HepG2 (cell line): ENCODE results near the gene UCK2. TPM values are rescaled to one million over a fixed set of nuclear protein-coding genes. Genes with fewer than 3 reads are reported as not detected.

ENCODE experiments used
- ASH2L ChIP-seq: fragments of 300-600, 200-600 bp; sonication (generic); IDR thresholded peaks from 2 replicates; pipeline ENCODE4 v1.7.0; 2017; ENCODE audit warnings: low read depth, mild to moderate bottlenecking, moderate library complexity, mixed read lengths, low read length; ENCODE audit not compliant: insufficient read length
- CBX5 ChIP-seq: sonication (generic); formaldehyde crosslinking; IDR thresholded peaks from 2 replicates; pipeline ENCODE4 v1.4.0; 2020; ENCODE audit warnings: missing genetic modification reagents, borderline replicate concordance
- EP300 ChIP-seq, 3 experiments: sonication (generic) in 1 of 3; formaldehyde crosslinking in 1 of 3; IDR thresholded peaks; 2 replicates each; pipeline versions ENCODE4 v1.5.1 to v1.6.1; 2011 to 2020; ENCODE audit warnings: low read depth in 2 of 3, low read length in 2 of 3, borderline replicate concordance in 1 of 3, improper control_type of control experiment in 1 of 3, mild to moderate bottlenecking in 1 of 3, missing genetic modification reagents in 1 of 3, moderate library complexity in 1 of 3
- KLF16 ChIP-seq, 2 experiments: sonication (generic) in 1 of 2; formaldehyde crosslinking in 1 of 2; IDR thresholded peaks; 2 replicates each; pipeline versions ENCODE4 v1.6.1 to v1.8.0; 2016 to 2023; ENCODE audit warnings: missing genetic modification reagents in 2 of 2, missing compliant biosample characterization in 1 of 2
- MEIS2 ChIP-seq: sonication (generic); formaldehyde crosslinking; IDR thresholded peaks from 2 replicates; pipeline ENCODE4 v1.9.0; 2021; ENCODE audit warnings: mild to moderate bottlenecking, missing genetic modification reagents
- NCOA2 ChIP-seq: sonication (generic); formaldehyde crosslinking; IDR thresholded peaks from 2 replicates; pipeline ENCODE4 v1.8.0; 2022; ENCODE audit warnings: inconsistent platforms
- NPAS2 ChIP-seq: sonication (generic); formaldehyde crosslinking; IDR thresholded peaks from 2 replicates; pipeline ENCODE4 v1.8.0; 2022; ENCODE audit warnings: mild to moderate bottlenecking, missing genetic modification reagents, borderline replicate concordance
- PCBP2 ChIP-seq: fragments of 200-400 bp; formaldehyde crosslinking; optimal IDR thresholded peaks from 2 replicates; pipeline ENCODE3; 2018; ENCODE audit warnings: low read length, low read depth; ENCODE audit not compliant: poor library complexity, severe bottlenecking
- SOX13 ChIP-seq, 3 experiments: fragments of 450-650 bp in 1 of 3; sonication (generic) in 1 of 3; formaldehyde crosslinking in 1 of 3; IDR thresholded peaks in 2 of 3; conservative IDR thresholded peaks in 1 of 3; 2 replicates each; pipeline versions ENCODE4 v1.5.0 to v1.6.1; 2016 to 2020; ENCODE audit warnings: antibody characterized with exemption in 1 of 3, mild to moderate bottlenecking in 1 of 3, missing compliant biosample characterization in 1 of 3, missing genetic modification reagents in 1 of 3, moderate library complexity in 1 of 3
- SYNCRIP ChIP-seq: fragments of 200-400 bp; formaldehyde crosslinking; IDR thresholded peaks from 2 replicates; pipeline ENCODE4 v1.6.1; 2018; ENCODE audit warnings: mild to moderate bottlenecking, low read depth, low read length; ENCODE audit not compliant: insufficient read depth
- ZNF292 ChIP-seq: sonication (generic); formaldehyde crosslinking; IDR thresholded peaks from 2 replicates; pipeline ENCODE4 v1.8.1; 2022; ENCODE audit warnings: mild to moderate bottlenecking, low read depth, missing genetic modification reagents, borderline replicate concordance
- ZNF550 ChIP-seq: sonication (generic); formaldehyde crosslinking; IDR thresholded peaks from 2 replicates; pipeline ENCODE4 v1.4.0; 2020; ENCODE audit warnings: mild to moderate bottlenecking, missing genetic modification reagents, borderline replicate concordance
- ZNF619 ChIP-seq: sonication (generic); formaldehyde crosslinking; IDR thresholded peaks from 2 replicates; pipeline ENCODE4 v1.4.0; 2020; ENCODE audit warnings: mild to moderate bottlenecking, missing genetic modification reagents
- ZNF672 ChIP-seq: sonication (generic); formaldehyde crosslinking; IDR thresholded peaks from 2 replicates; pipeline ENCODE4 v1.8.1; 2022; ENCODE audit warnings: missing genetic modification reagents
- ZNF883 ChIP-seq: sonication (generic); formaldehyde crosslinking; IDR thresholded peaks from 2 replicates; pipeline ENCODE4 v1.5.1; 2020; ENCODE audit warnings: mild to moderate bottlenecking, missing genetic modification reagents; ENCODE audit errors: not compliant biosample characterization
- polyA plus RNA-seq, 8 experiments: library from polyadenylated mRNA; depleted of rRNA in 3 of 8; stranded (reverse) in 7 of 8; unstranded in 1 of 8; fragments of >200 nt; fragmentation: Illumina TruSeq in 4 of 8; extraction: Trizol in 4 of 8; gene quantifications; 2 replicates each; pipeline versions ENCODE4 v1.2.1 to v1.2.3, GENCODE V29; 2011 to 2016; ENCODE audit warnings: low read depth in 4 of 8, missing spikeins in 1 of 8, mixed read lengths in 1 of 8; ENCODE audit not compliant: insufficient read depth in 1 of 8
- total RNA-seq, 5 experiments: library from RNA; depleted of rRNA; stranded (reverse); fragments of >200 nt; fragmentation: Illumina TruSeq; extraction: Trizol; gene quantifications; 2 replicates each; pipeline ENCODE4 v1.2.3, GENCODE V29; 2016; ENCODE audit warnings: low read depth in 1 of 5
- TF ChIP-seq, protein P1 (sequence below): sonication (generic); formaldehyde crosslinking; IDR thresholded peaks from 2 replicates; pipeline ENCODE4 v1.5.0; 2020; ENCODE audit warnings: mild to moderate bottlenecking, missing genetic modification reagents
- TF ChIP-seq, protein P2 (sequence below): sonication (generic); formaldehyde crosslinking; IDR thresholded peaks from 2 replicates; pipeline ENCODE4 v1.4.0; 2020; ENCODE audit warnings: missing genetic modification reagents
- TF ChIP-seq, protein P3 (sequence below): sonication (generic); formaldehyde crosslinking; IDR thresholded peaks from 2 replicates; pipeline ENCODE4 v1.5.0; 2020; ENCODE audit warnings: mild to moderate bottlenecking, missing genetic modification reagents
- TF ChIP-seq, protein P4 (sequence below): sonication (generic); formaldehyde crosslinking; IDR thresholded peaks from 2 replicates; pipeline ENCODE4 v1.5.0; 2020; ENCODE audit warnings: mild to moderate bottlenecking, missing genetic modification reagents, moderate library complexity

Gene UCK2
- total and polyA plus RNA-seq, 2 of the 13 experiments (the other 11 are each of a cell fraction or from before 2014, with no cell fraction given), result 64.3 to 78.0 TPM

DNA sequence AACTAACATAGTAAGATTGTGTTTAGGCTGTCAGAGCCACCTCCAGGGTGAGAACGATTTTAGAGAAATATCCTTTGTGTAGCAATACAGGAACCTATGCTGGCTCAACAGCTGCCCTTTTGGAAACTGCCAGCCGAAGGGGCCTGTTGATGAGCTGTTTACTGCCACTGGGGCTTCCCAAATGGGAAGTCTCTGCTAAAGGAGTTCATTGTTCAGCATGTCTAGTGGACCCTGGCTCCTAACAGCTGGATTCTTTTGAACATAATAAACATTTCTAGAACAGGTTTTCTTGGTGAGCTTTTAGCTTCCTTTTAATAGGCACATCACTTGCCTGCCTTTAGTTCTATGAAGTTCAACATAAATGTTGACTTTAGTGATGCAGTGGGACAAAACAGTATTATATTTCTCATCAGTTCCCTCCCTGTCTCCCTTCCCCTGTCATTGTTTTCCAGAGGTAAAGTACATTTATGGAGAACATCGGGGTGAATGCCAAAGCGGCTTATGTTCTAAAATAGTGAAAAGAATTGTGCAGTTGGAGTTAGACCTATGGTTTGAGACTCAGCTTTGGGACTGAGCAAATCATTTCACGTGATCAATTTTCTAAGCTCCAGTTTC is 57.4 kb downstream of the UCK2 start (continued):
- TF ChIP-seq CBX5 (CRISPR knock-in tag) (no peak), ZNF550 (CRISPR knock-in tag) (no peak), PCBP2 (no peak), ZNF619 (CRISPR knock-in tag) (no peak), NCOA2 (no peak), EP300 (IDR thresholded peaks at IDR 0.05; ENCODE audit: low read depth in 2 of 2, low read length in 2 of 2) (peak in 1 of 2 experiments; percentile 52; a peak in 1 of 4 replicates), EP300 (CRISPR knock-in tag; IDR thresholded peaks at IDR 0.05; ENCODE audit: borderline replicate concordance) (no peak), SYNCRIP (no peak), ZNF292 (peak; percentile 56; the same call in 1 of the 2 replicates), ASH2L (peak; percentile 8), SOX13 (IDR thresholded peaks at IDR 0.05) (no peak), SOX13 (CRISPR knock-in tag; conservative IDR thresholded peaks at IDR 0.05 in 1 of 2, IDR thresholded peaks at IDR 0.05 in 1 of 2) (peak in 1 of 2 experiments; percentile 78; a peak in 2 of 4 replicates), KLF16 (CRISPR knock-in tag; IDR thresholded peaks at IDR 0.05) (no peak), NPAS2 (CRISPR knock-in tag) (no peak), ZNF883 (CRISPR knock-in tag) (no peak), MEIS2 (CRISPR knock-in tag) (peak; percentile 60; the same call in 1 of the 2 replicates), ZNF672 (CRISPR knock-in tag) (no peak)
- TF ChIP-seq, protein P1, sequence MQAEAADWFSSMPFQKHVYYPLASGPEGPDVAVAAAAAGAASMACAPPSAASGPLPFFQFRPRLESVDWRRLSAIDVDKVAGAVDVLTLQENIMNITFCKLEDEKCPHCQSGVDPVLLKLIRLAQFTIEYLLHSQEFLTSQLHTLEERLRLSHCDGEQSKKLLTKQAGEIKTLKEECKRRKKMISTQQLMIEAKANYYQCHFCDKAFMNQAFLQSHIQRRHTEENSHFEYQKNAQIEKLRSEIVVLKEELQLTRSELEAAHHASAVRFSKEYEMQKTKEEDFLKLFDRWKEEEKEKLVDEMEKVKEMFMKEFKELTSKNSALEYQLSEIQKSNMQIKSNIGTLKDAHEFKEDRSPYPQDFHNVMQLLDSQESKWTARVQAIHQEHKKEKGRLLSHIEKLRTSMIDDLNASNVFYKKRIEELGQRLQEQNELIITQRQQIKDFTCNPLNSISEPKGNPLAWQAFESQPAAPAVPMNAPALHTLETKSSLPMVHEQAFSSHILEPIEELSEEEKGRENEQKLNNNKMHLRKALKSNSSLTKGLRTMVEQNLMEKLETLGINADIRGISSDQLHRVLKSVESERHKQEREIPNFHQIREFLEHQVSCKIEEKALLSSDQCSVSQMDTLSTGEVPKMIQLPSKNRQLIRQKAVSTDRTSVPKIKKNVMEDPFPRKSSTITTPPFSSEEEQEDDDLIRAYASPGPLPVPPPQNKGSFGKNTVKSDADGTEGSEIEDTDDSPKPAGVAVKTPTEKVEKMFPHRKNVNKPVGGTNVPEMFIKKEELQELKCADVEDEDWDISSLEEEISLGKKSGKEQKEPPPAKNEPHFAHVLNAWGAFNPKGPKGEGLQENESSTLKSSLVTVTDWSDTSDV, result no peak
- TF ChIP-seq, protein P2, sequence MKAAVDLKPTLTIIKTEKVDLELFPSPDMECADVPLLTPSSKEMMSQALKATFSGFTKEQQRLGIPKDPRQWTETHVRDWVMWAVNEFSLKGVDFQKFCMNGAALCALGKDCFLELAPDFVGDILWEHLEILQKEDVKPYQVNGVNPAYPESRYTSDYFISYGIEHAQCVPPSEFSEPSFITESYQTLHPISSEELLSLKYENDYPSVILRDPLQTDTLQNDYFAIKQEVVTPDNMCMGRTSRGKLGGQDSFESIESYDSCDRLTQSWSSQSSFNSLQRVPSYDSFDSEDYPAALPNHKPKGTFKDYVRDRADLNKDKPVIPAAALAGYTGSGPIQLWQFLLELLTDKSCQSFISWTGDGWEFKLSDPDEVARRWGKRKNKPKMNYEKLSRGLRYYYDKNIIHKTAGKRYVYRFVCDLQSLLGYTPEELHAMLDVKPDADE (CRISPR knock-in tag), result no peak
- TF ChIP-seq, protein P3, sequence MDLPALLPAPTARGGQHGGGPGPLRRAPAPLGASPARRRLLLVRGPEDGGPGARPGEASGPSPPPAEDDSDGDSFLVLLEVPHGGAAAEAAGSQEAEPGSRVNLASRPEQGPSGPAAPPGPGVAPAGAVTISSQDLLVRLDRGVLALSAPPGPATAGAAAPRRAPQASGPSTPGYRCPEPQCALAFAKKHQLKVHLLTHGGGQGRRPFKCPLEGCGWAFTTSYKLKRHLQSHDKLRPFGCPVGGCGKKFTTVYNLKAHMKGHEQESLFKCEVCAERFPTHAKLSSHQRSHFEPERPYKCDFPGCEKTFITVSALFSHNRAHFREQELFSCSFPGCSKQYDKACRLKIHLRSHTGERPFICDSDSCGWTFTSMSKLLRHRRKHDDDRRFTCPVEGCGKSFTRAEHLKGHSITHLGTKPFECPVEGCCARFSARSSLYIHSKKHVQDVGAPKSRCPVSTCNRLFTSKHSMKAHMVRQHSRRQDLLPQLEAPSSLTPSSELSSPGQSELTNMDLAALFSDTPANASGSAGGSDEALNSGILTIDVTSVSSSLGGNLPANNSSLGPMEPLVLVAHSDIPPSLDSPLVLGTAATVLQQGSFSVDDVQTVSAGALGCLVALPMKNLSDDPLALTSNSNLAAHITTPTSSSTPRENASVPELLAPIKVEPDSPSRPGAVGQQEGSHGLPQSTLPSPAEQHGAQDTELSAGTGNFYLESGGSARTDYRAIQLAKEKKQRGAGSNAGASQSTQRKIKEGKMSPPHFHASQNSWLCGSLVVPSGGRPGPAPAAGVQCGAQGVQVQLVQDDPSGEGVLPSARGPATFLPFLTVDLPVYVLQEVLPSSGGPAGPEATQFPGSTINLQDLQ (CRISPR knock-in tag), result no peak
- TF ChIP-seq, protein P4, sequence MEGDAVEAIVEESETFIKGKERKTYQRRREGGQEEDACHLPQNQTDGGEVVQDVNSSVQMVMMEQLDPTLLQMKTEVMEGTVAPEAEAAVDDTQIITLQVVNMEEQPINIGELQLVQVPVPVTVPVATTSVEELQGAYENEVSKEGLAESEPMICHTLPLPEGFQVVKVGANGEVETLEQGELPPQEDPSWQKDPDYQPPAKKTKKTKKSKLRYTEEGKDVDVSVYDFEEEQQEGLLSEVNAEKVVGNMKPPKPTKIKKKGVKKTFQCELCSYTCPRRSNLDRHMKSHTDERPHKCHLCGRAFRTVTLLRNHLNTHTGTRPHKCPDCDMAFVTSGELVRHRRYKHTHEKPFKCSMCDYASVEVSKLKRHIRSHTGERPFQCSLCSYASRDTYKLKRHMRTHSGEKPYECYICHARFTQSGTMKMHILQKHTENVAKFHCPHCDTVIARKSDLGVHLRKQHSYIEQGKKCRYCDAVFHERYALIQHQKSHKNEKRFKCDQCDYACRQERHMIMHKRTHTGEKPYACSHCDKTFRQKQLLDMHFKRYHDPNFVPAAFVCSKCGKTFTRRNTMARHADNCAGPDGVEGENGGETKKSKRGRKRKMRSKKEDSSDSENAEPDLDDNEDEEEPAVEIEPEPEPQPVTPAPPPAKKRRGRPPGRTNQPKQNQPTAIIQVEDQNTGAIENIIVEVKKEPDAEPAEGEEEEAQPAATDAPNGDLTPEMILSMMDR (CRISPR knock-in tag), result 0 out of 2 replicates have a peak, but pooled peaks have one; percentile 7
